ENCODE measurements around the gene NTM.

The NTM gene

GRCh38 chr11:131991606-131992005, 621.2 kb downstream of the NTM start:
- no peak for DNase-seq

- no peak for DNase-seq
These were observed 622.8 kb downstream of the NTM start for GRCh38 chr11:131993246-131993645.

GRCh38 chr11:131998020-131998419, 627.6 kb downstream of the NTM start:
- no peak for DNase-seq

- DNase-seq: no peak
These were observed 628.7 kb downstream of the NTM start for GRCh38 chr11:131999084-131999483.

GRCh38 chr11:131999955-132000354, 629.5 kb downstream of the NTM start:
- DNase-seq: no peak

- no peak for DNase-seq
These were observed 635.5 kb downstream of the NTM start for GRCh38 chr11:132005887-132006286.

GRCh38 chr11:132006884-132007580, 636.6 kb downstream of the NTM start:
- no peak for DNase-seq

GRCh38 chr11:132008226-132008625, 637.8 kb downstream of the NTM start:
- DNase-seq: no peak

GRCh38 chr11:132008872-132009271, 638.5 kb downstream of the NTM start:
- no peak for DNase-seq

- no peak for DNase-seq
These were observed 649.6 kb downstream of the NTM start for GRCh38 chr11:132020001-132020400.

- no peak for DNase-seq
These were observed 651.9 kb downstream of the NTM start for GRCh38 chr11:132022285-132022684.

GRCh38 chr11:132022733-132023478, 652.5 kb downstream of the NTM start:
- no peak for DNase-seq

- DNase-seq: no peak
These were observed 654.3 kb downstream of the NTM start for GRCh38 chr11:132024587-132025295.

GRCh38 chr11:132026746-132027145, 656.3 kb downstream of the NTM start:
- no peak for DNase-seq

GRCh38 chr11:132028380-132029240, 658.2 kb downstream of the NTM start:
- peak; percentile 11 to 15 for DNase-seq

- DNase-seq: no peak
These were observed 660.5 kb downstream of the NTM start for GRCh38 chr11:132030896-132031295.

GRCh38 chr11:132032555-132032954, 662.1 kb downstream of the NTM start:
- no peak for DNase-seq

- DNase-seq: no peak
These were observed 662.6 kb downstream of the NTM start for GRCh38 chr11:132033051-132033450.

GRCh38 chr11:132035228-132035627, 664.8 kb downstream of the NTM start:
- DNase-seq: no peak

- no peak for DNase-seq
These were observed 665.4 kb downstream of the NTM start for GRCh38 chr11:132035766-132036165.

- no peak for DNase-seq
These were observed 665.8 kb downstream of the NTM start for GRCh38 chr11:132036220-132036619.

GRCh38 chr11:132036746-132037466, 666.5 kb downstream of the NTM start:
- DNase-seq: no peak
